ENCODE data around the gene NRAP.

GRCh38 chr10:113566888-113567287 lies 97.0 kb downstream of the NRAP start:
- TF ChIP-seq CTCF (conservative IDR thresholded peaks at IDR 0.05) (no peak), EZH2 (IDR thresholded peaks at IDR 0.05; ENCODE audit: low read depth) (no peak)
